Body of pancreas (tissue), 4 donors: ENCODE measurements around the gene ZNF473. TPM values are rescaled to one million over a fixed set of nuclear protein-coding genes. Genes with fewer than 3 reads are reported as not detected.
A peak's percentile ranks its signal among the peaks of the same experiment; 100 is the strongest.

Experiments used
- ATAC-seq: fragments of 150-250 bp; one replicate; pipeline ENCODE4 v1.9.1; 2016
- DNase-seq, 4 donors: peaks; one replicate each; pipeline ENCODE4 v3.0.0-alpha.2; 2019
- H3K27ac ChIP-seq, 4 donors: fragments of 200-600 bp; sonication (generic); 1 replicate in 3 of 4; 2 replicates in 1 of 4; pipeline versions ENCODE4 v1.5.1 to v1.6.1; 2016 to 2019; ENCODE audit warnings: mild to moderate bottlenecking in 1 of 4, mixed read lengths in 1 of 4, moderate library complexity in 1 of 4
- H3K27me3 ChIP-seq, 2 donors: fragments of 200-600 bp; sonication (generic); one replicate each; pipeline ENCODE4 v1.6.0; 2016; ENCODE audit warnings: mild to moderate bottlenecking in 1 of 2
- H3K36me3 ChIP-seq, 2 donors: fragments of 200-600 bp; sonication (generic); replicated peaks in 1 of 2; 2 replicates each; pipeline ENCODE4 v1.5.1; 2016; ENCODE audit warnings: low read depth in 2 of 2; ENCODE audit not compliant: insufficient read depth in 1 of 2
- H3K4me1 ChIP-seq: fragments of 200-600 bp; sonication (generic); one replicate; pipeline ENCODE4 v1.6.0; 2016
- H3K4me3 ChIP-seq, 2 donors: fragments of 200-600 bp; sonication (generic); 1 replicate in 1 of 2; 2 replicates in 1 of 2; pipeline ENCODE4 v1.5.1; 2016 to 2019
- H3K9me3 ChIP-seq, 3 donors: fragments of 200-600 bp; sonication (generic); 1 replicate in 2 of 3; 2 replicates in 1 of 3; pipeline ENCODE4 v1.5.1; 2016
- CTCF ChIP-seq, 7 experiments: fragments of 450-650 bp in 4 of 7; fragments of 200-600 bp in 3 of 7; sonication (generic) in 3 of 7; IDR thresholded peaks; one replicate each; pipeline ENCODE4 v1.5.1; 2016 to 2019; ENCODE audit warnings: antibody characterized with exemption in 7 of 7
- POLR2A ChIP-seq, 3 donors: fragments of 450-650 bp; IDR thresholded peaks; one replicate each; pipeline ENCODE4 v1.6.1; 2016; ENCODE audit warnings: antibody characterized with exemption in 3 of 3, mild to moderate bottlenecking in 2 of 3
- WGBS, 2 donors: methylation state at CpG; one replicate each; pipeline ENCODE4 v1.1.5; 2017; 5-methylcytosine and 5-hydroxymethylcytosine counted together
- intact Hi-C: fragments of 100-400 bp; cut with DNase I; formaldehyde crosslinking; loops from one replicate; pipeline ENCODE4 v1.15.1; 2023
- total RNA-seq, 2 donors: library from RNA; depleted of rRNA; stranded (reverse); fragments of >200 nt; gene quantifications; one replicate each; pipeline ENCODE4 v1.1.0, GENCODE V29; 2016

Gene ZNF473
- total RNA-seq, 2 donors from 2014 or later, result 4.9 to 5.4 TPM

- WGBS, 2 donors, result 81 to 86% methylated on average over 9 to 11 of the region's 11 CpGs
- ATAC-seq (no peak), DNase-seq (no peak)
- H3K4me3 ChIP-seq, result no peak overlapping the region
- no peaks in the 10 kb centered on the region for H3K9me3 ChIP-seq
- TF ChIP-seq POLR2A (IDR thresholded peaks at IDR 0.05) (no peak), CTCF (IDR thresholded peaks at IDR 0.05) (no peak)
- H3K27ac ChIP-seq, result no peak overlapping the region
- H3K4me1 ChIP-seq, result peaks cover 21% of the 10 kb centered on the region
- no peaks in the 10 kb centered on the region for H3K27me3 ChIP-seq
- no peaks in the 10 kb centered on the region for H3K36me3 ChIP-seq
- intact Hi-C loops, result loop anchor here (5.0 kb wide), 1 partner anchor 46 kb away; no protein-coding TSS in a partner anchor
Observed at GRCh38 chr19:49978324-49978723, 47.5 kb upstream of the ZNF473 start.

GRCh38 chr19:49981603-49982593, 43.9 kb upstream of the ZNF473 start:
- H3K36me3 ChIP-seq, result peaks cover 0 to 2% of the 10 kb centered on the region in 2 donors
- no peak overlapping the region for H3K4me3 ChIP-seq
- peak in 2 of 4 donors; percentile 19 to 59 for DNase-seq
- peak overlapping the region in 2 of 4 donors; percentile 43 to 61 for H3K27ac ChIP-seq
- H3K9me3 ChIP-seq, result no peaks in the 10 kb centered on the region
- WGBS, 2 donors, result 39 to 45% methylated on average over 17 to 21 of the region's 21 CpGs
- ATAC-seq, result peak; percentile 52
- intact Hi-C loops, result no loop called here
- no peaks in the 10 kb centered on the region for H3K27me3 ChIP-seq
- peaks cover 25% of the 10 kb centered on the region for H3K4me1 ChIP-seq
- TF ChIP-seq POLR2A (IDR thresholded peaks at IDR 0.05) (no peak), CTCF (IDR thresholded peaks at IDR 0.05) (no peak)

- no peak overlapping the region for H3K27ac ChIP-seq
- intact Hi-C loops, result no loop called here
- DNase-seq (peak; percentile 66 to 84 (median 78)), ATAC-seq (peak; percentile 54)
- H3K27me3 ChIP-seq, result no peaks in the 10 kb centered on the region
- no peak overlapping the region for H3K4me3 ChIP-seq
- 27 to 30% methylated on average over 10 of the region's 10 CpGs for WGBS, 2 donors
- H3K4me1 ChIP-seq, result peaks cover 25% of the 10 kb centered on the region
- peaks cover 0 to 2% of the 10 kb centered on the region in 2 donors for H3K36me3 ChIP-seq
- H3K9me3 ChIP-seq, result no peaks in the 10 kb centered on the region
- TF ChIP-seq CTCF (IDR thresholded peaks at IDR 0.05) (peak; percentile 76 to 94 (median 90)), POLR2A (IDR thresholded peaks at IDR 0.05) (no peak)
Observed at GRCh38 chr19:49983645-49984229, 42.1 kb upstream of the ZNF473 start.

- Histone ChIP-seq H3K27me3 (no peaks in the 10 kb centered on the region), H3K4me1 (peaks cover 25% of the 10 kb centered on the region), H3K4me3 (no peak overlapping the region), H3K36me3 (peaks cover 0 to 2% of the 10 kb centered on the region in 2 donors), H3K9me3 (no peaks in the 10 kb centered on the region), H3K27ac (no peak overlapping the region)
- intact Hi-C loops, result no loop called here
- DNase-seq (no peak), ATAC-seq (no peak)
- no peak for TF ChIP-seq CTCF (IDR thresholded peaks at IDR 0.05)
- no peak for TF ChIP-seq POLR2A (IDR thresholded peaks at IDR 0.05)
- WGBS, 2 donors, result 80 to 82% methylated on average over 10 to 11 of the region's 11 CpGs
Observed at GRCh38 chr19:49984491-49984890, 41.3 kb upstream of the ZNF473 start.
